ENCODE measurements around the gene POLR2I. TPM values are rescaled to one million over a fixed set of nuclear protein-coding genes. Genes with fewer than 3 reads are reported as not detected.

POLR2I gene
- total RNA-seq, 1 experiment from 2014 or later = 146 TPM

- no peak overlapping the region for H3K9ac ChIP-seq (ENCODE audit: extremely low read depth, insufficient read length, low read length)
- H3K18ac ChIP-seq (ENCODE audit: insufficient read length, low read depth, low read length) = no peak overlapping the region
- no peaks in the 10 kb centered on the region for H3K79me1 ChIP-seq (ENCODE audit: insufficient read depth, low read depth, low read length, poor library complexity, severe bottlenecking)
- Mint-ChIP-seq H3K9me3 (no peaks in the 10 kb centered on the region; a peak in 1 of 5 replicates), H3K4me3 (no peak overlapping the region), H3K27me3 (ENCODE audit: low read depth) (no peaks in the 10 kb centered on the region), H3K4me1 (peaks cover 30% of the 10 kb centered on the region in 2 experiments), H3K27ac (no peak overlapping the region; a peak in 1 of 7 replicates), H3K36me3 (ENCODE audit: insufficient read depth in 1 of 3, low read depth in 3 of 3) (peaks cover 28 to 53% (median 45%) of the 10 kb centered on the region in 3 experiments; a peak in 6 of 7 replicates)
- H3K14ac ChIP-seq (ENCODE audit: insufficient read depth, low read length) = no peak overlapping the region
- H3K9me3 ChIP-seq (ENCODE audit: control insufficient read depth, low read depth, low read length) = no peaks in the 10 kb centered on the region
- no peak overlapping the region for H2BK15ac ChIP-seq (ENCODE audit: low read depth, low read length)
- H3K79me2 ChIP-seq (ENCODE audit: insufficient read depth, low read length) = no peaks in the 10 kb centered on the region
- no peaks in the 10 kb centered on the region for H3K23me2 ChIP-seq (ENCODE audit: insufficient read length, low read depth, low read length, poor library complexity, severe bottlenecking)
- no peak overlapping the region for H3K4ac ChIP-seq (ENCODE audit: low read depth, low read length)
- no peak overlapping the region for H4K91ac ChIP-seq (ENCODE audit: insufficient read length, low read depth, low read length)
- H3K27me3 ChIP-seq (ENCODE audit: insufficient read depth, low read length) = no peaks in the 10 kb centered on the region
- no peak overlapping the region for H3K56ac ChIP-seq (ENCODE audit: insufficient read length, low read depth, low read length)
- H2BK120ac ChIP-seq (ENCODE audit: low read depth, low read length, poor library complexity, severe bottlenecking) = no peak overlapping the region
- H4K8ac ChIP-seq (replicated peaks; ENCODE audit: insufficient read length, low read depth, low read length) = no peak overlapping the region
- H2BK5ac ChIP-seq (ENCODE audit: insufficient read length, low read length) = no peak overlapping the region
- no peak overlapping the region for H3K4me2 ChIP-seq (ENCODE audit: insufficient read depth, insufficient read length, low read length)
- no peak overlapping the region for H3K27ac ChIP-seq (ENCODE audit: insufficient read length, low read depth, low read length)
- no peaks in the 10 kb centered on the region for H3K4me1 ChIP-seq (ENCODE audit: insufficient read depth, low read length)
- no peak for DNase-seq
- no peaks in the 10 kb centered on the region for H4K20me1 ChIP-seq (ENCODE audit: control insufficient read depth, insufficient read depth, insufficient read length)
- no peak overlapping the region for H2BK12ac ChIP-seq (ENCODE audit: insufficient read length, low read depth, low read length)
- H2AK5ac ChIP-seq (ENCODE audit: insufficient read length, low read length) = no peak overlapping the region
- no peak overlapping the region for H2BK20ac ChIP-seq (ENCODE audit: low read depth, low read length, poor library complexity, severe bottlenecking)
- no peak overlapping the region for H3K23ac ChIP-seq (ENCODE audit: insufficient read length, low read depth, low read length)
- TF ChIP-seq, protein P1, sequence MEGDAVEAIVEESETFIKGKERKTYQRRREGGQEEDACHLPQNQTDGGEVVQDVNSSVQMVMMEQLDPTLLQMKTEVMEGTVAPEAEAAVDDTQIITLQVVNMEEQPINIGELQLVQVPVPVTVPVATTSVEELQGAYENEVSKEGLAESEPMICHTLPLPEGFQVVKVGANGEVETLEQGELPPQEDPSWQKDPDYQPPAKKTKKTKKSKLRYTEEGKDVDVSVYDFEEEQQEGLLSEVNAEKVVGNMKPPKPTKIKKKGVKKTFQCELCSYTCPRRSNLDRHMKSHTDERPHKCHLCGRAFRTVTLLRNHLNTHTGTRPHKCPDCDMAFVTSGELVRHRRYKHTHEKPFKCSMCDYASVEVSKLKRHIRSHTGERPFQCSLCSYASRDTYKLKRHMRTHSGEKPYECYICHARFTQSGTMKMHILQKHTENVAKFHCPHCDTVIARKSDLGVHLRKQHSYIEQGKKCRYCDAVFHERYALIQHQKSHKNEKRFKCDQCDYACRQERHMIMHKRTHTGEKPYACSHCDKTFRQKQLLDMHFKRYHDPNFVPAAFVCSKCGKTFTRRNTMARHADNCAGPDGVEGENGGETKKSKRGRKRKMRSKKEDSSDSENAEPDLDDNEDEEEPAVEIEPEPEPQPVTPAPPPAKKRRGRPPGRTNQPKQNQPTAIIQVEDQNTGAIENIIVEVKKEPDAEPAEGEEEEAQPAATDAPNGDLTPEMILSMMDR (conservative IDR thresholded peaks at IDR 0.05) = no peak
- no peak overlapping the region for H3T11ph ChIP-seq (ENCODE audit: low read length)
- no CpG with 5 or more reads among the region's 10 CpGs for WGBS (ENCODE audit: extremely low coverage, insufficient read length, low lambda C conversion rate)
- no peak overlapping the region for H2AFZ ChIP-seq (ENCODE audit: low read length)
- no peak overlapping the region for H4K5ac ChIP-seq (ENCODE audit: insufficient read length, low read depth, low read length)
Observed at GRCh38 chr19:36153126-36153525, 38.5 kb upstream of the POLR2I start.

Measured in H9 (cell line).